CD4-positive, alpha-beta T cell treated with Interleukin-6 at 100 ng/mL for 8 hours (primary cell): ENCODE data around the gene HP1BP3.
A peak's percentile ranks its signal among the peaks of the same experiment; 100 is the strongest.
"Not testable (repeated sequence)": the region's sequence is repeated elsewhere in the genome, so short reads cannot be mapped to it uniquely, and the experiment has no call there.

Experiments used
- DNase-seq: peaks from one replicate; pipeline ENCODE4 v3.0.0-alpha.2; 2020; ENCODE audit warnings: mixed read lengths, low spot score

Gene HP1BP3

DNA sequence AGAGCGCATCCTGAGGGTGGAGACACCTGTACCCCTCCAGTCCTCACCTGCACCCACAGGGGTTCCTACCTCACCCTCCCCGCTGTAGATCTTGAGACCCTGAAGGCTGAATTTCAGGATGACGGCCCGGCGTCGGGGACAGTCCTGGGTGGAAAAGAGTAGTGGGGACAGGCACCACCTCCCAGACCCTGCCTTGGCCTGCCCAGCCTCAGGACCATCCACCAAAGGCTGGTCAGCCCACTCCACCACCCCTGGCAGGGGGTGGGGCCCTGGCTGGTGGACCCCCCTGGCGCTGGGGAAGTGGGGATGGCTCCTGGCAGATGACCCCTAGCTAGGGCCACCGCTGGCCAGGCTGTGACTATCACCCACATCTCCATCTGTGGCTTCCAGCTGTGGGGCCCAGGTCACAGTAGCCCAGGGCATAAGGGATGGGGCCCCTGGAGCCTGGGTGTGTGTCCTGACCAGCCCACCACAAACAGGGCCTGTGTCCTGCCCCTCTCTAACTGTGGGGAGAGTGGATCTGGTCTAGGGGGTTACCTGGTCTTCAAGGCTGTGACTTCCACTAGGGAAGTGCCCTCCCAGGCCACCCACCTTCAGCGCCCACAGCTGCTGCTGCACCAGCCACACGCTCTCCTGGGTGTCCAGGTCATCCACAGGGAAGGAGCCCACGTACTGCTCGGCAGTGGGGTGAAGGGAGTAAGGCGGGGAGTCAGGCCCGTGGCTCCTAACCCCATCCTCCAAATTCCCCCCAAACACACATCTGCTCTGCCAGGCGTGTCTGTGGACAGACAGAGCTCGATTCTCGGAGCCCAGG is 60.0 kb downstream of the HP1BP3 start:
- no peak for DNase-seq

DNA sequence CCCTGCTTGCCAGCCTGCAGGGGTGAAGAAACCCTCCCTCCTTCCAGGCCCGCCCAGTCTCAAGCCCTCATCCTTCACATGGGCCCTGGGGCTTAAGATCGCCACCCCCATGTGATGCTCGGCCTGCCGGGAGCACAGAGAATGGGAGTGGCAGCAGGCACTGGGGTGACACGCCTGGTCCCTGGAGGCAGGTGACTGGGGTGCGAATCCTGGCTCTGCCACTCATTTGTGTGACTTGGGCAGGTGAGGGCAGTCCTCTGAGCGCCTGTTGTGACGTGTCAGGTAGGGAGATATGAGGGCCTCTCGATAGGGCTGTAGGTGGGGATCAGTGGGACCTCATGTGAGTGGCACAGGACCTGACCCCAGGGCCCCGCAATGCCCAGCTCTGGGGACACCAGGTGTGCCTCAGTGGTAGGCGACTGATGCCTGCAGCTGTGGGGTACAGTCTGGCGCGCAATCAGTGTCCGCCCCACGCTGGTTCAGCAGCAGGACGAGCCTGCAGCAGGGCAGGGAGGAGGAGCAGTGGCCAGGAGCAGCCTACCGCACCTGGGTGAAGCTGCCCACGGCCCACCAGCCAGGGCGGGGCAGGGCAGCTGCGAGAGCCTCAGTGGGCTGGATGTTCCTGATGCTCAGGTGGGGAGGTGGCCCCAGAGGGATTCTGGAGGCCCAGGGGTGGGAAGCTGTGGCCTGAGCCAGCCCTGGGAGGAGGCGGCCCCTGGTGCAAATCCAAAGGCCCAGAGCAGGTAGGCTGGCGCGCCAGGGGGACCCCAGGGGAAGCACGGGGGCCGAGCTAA is 60.8 kb downstream of the HP1BP3 start:
- no peak for DNase-seq

DNA sequence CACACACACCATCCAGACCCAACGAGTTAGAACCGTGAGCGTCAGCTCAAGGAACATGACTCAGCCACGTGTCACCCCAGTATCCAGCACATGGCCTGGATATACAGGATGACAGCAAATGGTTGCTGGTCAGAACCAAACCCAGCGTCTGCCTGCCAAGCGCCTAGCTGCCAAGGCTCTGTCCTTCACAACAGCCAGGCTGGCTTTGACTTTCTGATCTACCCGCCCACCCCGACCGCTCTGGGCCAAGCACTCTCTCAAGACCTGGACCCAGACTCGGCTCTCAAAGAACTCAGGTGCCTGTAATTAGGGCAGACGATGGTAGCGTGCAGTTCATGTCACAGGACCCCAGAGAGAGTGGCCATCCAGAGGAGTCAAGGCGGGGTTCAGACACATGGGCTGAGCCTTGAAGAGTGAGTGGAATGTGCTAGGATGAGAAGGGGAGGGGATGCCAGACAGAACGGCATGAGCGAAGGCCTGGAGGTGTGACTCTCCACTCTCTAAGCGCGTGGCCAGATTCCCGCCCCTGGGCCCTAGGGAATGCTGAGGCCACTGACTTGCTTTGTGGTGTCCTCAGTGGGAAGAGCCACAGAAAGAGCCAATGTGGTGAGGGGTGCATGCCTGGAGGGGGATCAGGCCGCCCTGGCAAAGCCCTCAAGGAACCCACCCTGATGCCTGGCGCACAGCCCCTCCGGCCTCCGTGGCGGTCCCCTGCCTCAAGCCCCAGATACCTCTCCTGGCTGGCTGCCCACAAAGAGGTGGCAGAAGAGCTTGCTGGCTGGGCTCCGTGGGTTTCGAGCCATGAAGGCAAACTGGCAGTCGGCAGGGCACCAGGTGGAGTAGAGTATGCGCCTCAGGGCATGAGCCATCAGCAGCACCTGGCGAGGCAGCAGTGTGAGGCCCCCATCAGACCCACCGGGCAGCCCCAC is 61.7 kb downstream of the HP1BP3 start:
- no peak for DNase-seq

DNA sequence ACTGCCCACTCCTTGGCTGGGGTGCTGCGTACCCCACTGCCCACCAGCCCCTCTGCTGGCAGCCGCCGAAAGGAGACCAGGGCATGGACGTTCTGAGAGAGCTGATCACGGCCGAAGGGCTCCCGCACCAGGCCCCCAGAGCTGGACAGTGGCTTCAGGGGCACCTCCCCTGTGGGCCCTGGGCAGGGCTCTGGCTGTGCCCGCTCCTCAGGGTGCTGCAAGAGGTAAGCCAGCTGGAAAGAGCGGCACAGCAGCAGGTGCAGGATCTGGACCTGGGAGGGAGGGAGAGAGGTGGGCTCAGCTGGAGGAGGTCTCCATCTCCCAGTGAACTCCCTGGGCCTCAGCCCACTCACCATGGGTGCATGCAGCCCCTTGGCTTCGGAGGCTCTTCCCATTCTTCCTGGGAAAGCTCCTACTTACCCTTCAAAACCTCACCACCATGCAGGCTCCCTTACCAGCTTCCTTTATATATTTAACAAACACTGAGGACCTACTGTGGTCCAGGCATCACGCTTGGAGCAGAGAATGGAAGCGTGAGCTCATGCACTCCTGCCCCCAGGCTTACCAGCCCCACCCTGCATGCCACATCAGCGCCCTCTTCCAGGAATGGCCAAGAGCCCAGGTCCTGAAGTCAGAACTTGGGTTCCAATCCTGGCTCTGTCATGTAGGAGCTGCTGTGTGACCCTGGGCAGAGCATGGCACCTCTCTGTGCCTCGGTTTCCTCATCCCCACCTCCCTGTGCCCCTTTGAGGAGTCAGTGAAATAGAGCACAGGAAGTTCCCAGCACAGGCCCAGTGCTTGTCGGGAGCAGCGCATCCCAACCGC is 62.5 kb downstream of the HP1BP3 start:
- no peak for DNase-seq

DNA sequence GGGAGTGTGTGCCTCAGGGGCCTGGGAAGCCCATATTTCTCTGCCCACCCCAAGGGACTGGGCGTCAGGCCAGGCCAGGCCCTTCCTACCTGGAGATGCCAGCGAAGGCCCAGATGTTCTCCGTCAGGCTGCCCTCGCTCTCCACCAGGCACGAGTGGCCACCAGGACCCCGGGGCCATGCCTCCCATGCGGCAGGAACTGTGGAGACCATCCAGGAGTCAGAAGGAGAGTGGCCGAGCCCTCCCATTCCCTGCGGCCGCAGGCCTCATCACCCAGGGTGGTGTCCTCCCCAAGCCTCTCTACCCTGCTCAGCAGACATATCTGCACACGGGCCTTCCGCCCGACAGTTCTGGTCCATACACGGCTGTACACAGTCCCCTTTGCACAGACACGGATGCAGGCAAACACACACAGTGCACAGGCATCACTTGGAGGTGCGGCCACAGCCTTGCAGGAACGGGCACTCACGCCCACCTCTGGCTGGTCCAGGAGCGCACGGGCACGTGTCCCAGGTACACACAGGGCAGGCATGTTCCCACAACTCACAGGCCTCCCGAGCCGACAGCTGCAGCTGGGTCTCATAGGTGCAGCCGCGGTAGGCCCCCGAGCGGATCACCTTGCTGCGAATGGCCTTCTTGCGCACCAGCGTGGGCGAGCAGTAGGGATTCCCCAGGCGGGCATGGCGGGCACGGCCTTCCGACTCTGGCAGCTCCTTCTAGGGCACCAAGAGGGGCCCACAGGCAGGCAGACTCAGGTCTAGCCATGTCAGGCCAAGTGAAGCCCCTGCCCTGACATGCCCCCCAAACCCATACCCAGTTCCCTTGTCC is 63.4 kb downstream of the HP1BP3 start:
- no peak for DNase-seq

DNA sequence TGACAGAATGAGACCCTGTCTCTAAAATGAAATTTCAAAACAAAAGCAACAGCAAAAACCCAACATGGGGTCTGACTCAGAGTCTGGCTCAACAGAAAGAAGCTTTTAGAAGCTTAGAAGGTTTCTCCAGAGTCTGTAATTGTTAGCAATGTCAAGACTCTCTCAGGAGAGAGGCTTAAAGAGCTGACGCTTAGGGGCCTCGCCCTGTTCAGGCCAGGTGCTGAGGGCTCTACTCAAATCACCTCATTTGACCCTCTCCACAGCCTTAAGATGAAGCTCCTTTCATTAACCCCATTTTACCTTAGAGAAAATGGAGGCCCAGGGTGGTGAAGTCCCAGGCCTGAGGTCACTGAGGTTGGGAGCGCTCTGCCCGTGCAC is 64.0 kb downstream of the HP1BP3 start:
- no peak for DNase-seq

DNA sequence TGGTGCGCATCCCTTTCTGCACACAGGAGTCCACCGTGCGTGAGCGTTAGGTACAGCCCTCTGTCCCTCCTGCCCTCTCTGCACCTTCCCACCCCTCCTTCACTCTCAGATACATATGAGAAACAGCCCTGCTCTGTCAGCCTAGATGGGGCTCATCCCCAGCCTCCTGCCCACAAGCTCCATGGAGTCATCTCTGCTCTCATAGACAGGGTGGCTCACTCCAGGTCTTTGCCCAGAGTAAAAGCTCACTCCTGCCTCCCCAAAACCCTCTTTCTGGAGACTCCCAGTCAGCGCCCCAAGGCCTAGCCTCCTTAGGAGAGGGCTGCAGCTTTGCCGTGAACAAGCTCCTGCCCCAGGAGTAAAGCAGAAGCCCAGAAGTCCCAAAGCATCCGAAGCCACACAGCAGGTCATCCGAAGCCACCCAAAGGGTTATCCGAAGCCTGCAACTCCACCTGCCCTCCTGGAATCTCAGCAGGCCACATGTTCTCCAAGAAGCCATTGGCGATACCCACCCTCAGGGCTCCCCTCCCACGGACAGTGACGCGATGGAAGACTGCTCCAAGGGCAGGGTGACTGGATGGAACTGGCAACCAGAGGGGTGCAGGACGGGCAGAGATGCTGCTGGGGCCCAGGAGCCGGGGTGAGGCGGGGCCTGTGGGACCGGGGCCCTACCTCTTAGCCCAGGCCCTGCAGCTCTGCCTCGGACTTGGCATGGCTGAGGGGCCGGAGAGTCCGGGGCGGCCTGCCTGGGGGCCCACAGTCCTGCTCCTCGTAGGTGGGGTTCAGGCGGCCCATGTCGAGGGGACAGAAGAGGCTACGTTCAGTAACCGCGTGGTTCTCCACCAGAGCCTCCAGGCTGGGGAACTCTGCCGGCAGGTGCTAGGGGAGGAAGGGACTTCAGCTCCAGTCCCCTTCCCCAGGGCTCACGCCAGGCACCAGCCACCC is 65.7 kb downstream of the HP1BP3 start:
- DNase-seq: no peak

DNA sequence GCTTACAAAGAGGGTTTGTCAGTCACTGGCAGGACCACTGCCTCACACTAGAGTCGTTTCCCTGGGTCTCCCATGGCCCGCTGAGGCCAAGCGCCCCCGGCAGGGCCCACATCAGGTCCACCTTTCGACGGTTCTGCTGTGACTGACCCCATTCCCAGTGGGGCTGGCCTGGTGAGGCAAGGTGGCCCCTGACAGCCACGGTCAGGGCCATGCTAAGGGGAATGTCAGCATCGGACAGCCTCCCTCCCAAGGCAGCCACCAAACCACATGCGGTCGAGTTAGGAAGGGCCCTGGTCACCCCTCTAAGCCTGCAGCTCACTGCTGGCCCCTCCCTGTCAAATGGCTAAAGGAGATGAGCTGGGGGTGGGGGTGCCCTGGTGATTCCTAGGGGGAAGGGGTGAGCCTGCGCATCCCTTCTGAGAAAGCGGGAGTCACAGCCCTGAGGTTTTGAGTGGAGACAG is 66.4 kb downstream of the HP1BP3 start:
- no peak for DNase-seq

DNA sequence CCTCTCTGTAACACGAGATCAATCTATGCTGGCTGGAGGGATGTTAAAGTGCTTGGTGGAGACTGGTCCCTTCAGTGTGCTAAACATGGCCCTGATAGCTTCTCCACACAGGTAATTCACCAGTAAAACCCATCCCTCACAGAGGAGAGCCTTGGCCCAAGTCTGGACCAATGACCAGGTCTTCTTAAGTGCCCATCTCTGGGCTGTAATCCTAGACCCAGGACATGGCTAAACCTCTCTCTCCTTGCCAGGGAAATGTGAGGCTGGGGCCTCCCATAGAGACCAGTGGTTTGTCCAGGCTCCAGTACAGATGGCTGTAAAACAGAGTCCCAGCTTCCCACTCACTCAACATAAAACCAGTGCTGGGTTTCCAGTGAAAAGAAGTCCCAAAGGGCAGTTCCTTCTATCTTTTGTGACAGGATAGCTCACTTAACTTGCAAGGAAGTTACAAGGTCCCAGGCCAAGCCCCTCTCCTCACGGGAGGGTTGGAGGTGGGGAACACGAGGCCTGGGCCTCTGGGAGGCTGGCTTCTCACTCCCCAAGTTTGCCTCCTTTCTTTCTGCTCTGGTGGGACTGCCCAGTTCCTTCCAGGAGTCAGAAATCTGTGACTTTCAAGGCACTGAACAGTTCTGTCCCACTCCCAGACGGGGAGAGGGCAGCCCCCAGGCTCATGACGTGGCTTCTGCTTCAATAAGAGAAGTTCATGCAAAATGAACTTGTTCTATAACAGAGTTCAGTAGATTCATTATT is 67.1 kb downstream of the HP1BP3 start:
- no peak for DNase-seq

DNA sequence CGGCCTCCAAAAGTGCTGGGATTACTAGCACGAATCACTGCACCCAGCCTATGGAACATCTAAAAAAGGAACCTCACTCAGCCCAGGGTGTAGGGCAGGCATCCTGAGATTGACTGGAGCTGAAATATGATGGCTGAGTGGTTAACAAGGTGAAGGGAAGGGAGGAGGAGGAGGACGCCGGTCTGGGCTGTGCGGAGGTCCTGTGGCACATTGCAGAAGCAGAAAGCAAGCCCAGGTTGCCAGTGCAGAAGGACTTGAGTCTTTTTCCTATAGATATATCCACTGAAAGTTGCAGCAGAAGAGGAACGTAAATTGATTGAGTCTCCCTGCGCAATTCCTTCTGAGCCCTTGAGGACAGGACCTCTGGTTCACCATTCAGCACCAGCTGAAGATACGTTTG is 67.8 kb downstream of the HP1BP3 start:
- DNase-seq: no peak

DNA sequence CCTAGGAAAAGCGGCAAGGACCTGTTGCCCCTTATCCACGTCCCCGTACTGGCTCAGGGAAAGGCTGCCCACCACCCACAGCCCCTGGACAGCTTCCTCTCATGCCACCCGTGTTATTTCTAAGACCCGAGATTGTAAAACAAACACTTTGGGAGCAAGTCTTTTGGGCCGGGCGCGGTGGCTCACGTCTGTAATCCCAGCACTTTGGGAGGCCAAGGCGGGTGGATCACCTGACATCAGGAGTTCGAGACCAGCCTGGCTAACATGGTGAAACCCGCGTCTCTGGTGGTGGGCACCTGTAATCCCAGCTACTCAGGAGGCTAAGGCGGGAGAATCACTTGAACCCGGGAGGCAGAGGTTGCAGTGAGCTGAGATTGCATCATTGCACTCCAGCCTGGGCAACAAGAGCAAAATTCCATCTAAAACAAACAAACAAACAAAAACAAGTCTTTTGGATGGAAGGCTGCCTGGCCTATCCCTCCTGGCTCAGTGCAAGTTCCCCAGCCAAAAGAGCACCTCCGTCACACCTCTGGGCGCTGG is 68.7 kb downstream of the HP1BP3 start:
- not testable (repeated sequence) for DNase-seq

DNA sequence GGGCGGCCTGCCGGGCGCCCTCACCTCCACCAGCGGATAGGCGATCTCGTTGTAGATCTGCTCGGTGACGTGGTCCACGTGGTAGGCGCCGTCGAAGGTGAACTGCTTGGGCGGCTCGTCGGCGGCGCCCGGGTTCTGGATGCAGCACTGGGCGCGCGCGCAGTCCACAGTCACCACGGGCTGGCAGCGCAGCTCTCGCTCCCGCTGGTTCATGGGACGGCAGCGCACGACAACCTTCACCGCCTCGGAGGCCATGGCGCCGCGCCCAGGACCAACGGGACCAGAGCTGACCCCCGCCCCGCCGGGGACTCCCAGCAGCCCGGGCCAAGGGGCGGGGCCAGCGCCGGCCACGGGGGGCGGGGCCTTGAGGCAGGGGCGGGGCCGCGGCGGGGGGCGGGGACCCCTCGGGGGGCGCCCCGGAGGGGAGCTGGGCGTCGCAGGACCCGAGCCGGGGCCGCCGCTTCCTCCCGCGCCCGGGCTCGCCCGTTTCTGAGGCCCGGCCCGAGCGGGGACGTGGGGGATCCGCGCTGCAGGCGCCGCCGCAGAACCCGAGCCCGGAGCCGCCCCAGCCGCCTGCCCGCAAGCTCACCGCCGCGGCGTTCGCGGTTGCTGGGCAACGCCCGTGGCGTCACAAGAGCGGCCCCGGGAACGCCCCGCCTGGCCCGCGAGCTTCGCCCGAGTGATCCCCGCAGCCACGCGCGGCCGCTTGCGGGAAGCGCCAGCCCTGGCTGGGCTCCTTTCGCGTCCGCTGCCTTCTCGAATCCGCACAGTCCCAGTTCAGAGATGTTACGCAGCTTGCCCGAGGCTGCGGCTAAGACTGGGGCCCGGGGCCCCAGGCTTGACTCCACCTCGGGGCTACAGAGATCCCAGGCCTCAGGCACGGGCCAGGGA is 69.4 kb downstream of the HP1BP3 start, which contains the start of gene KIF17:
KIF17 (minus strand) TSS at position 556 of the 891 bp plus-strand sequence; CDS start at position 255, 301 bp downstream.
- DNase-seq: peak; percentile 59

DNA sequence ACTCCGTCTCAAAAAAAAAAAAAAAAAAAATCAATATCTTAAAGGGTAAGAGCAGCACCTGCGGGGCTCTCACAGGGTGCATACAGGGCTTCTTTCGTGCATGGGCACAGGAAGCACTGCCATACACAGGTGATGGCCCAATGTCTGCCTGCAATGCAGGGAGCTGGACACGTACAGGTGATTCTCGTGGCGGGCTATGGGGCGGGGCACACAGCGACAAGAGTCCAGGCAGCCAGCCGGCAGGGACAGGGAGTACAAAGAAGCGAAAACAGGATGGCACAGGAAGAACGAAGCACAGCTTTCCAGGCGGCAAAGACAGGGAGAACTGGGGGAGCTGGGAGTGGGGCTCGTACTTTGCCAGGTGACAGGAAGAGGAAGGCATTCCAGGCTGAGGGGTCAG is 70.9 kb downstream of the HP1BP3 start:
- DNase-seq: no peak

DNA sequence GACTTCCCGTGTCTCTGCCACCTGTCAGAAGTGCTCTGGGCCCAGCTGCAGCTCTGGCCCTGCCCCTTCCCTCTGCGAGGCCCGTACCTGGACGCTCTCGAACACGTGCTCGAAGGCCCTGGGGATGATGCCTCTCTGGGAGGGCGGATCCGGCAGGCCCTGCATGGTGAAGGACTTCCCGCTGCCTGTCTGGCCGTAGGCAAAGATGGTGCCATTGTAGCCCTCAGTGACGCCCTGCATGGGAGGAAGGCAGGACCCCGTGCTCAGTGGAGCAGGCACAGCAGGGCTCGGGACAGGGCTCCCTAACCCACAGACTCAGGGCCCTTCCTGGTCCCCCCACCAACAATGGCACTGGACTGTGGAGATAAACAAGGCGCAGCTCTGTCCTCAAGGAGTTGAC is 71.7 kb downstream of the HP1BP3 start:
- DNase-seq: no peak

DNA sequence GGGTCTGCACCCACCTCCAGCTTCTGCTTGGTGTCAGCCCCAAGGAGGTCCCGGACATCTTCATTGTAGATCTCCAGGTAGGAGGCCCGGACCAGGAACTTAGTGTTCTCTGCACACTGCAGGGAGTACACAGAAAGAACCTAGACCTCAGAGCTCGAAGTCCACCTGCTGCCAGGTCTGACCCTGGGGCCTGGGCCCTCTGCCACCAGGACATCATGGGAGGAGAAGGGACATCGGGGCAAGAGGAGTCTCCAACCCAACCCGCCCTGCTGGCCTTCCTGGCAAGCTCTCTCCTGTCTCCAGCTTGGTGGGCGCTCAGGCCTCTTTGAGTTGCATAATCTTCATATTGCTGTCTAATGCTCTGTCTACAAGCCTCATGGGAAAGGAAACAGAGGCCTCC is 73.7 kb downstream of the HP1BP3 start:
- no peak for DNase-seq

DNA sequence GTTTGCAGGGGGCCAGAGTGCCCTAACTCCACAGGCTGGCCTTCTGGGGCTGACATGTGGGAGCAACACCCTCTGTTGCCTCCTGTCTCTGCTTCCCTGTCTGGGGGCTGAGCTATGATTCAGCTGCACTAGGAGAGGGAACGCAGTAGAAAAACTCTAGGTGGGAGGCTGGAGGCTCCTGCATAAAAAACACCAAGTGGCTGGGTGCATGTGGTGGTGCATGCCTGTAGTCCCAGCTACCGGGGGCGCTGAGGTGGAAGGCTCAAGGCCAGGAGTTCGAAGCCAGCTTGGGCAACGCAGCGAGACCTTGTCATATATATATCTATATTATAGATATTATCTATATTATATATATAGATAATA is 74.9 kb downstream of the HP1BP3 start:
- no peak for DNase-seq
